ENCODE measurements around the gene ZNRF3.

DNA sequence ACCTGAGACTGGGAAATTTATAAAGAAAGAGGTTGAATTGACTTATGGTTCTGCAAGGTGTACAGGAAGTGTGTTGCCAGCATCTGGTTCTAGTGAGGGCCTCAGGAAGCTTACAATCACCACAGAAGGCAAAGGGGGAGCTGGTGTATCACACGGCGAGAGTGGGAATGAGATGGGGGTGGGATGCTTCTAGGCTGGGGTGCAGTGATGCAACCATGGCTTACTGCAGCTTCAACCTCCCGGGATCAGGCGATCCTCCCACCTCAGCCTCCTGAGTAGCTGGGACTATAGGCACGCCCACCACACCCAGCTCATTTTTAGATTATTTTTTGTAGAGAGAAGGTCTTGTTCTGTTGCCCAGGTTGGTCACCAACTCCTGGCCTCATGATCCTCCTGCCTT lies 117.3 kb downstream of the ZNRF3 start:
- no peak for TF ChIP-seq EZH2 (IDR thresholded peaks at IDR 0.05; ENCODE audit: insufficient read depth, poor library complexity, severe bottlenecking)
- TF ChIP-seq EZH2phosphoT487 (IDR thresholded peaks at IDR 0.05; ENCODE audit: insufficient read depth, low read depth) = no peak
